AG10803 (cell line): ENCODE data around the gene DARS1.
"Not testable (repeated sequence)": the region's sequence is repeated elsewhere in the genome, so short reads cannot be mapped to it uniquely, and the experiment has no call there.

Source experiments
- DNase-seq: peaks from one replicate; pipeline ENCODE4 v3.0.0; 2010; ENCODE audit warnings: low read depth
- H3K4me3 ChIP-seq: 2 replicates; pipeline ENCODE4 v1.5.1; 2011; ENCODE audit warnings: mild to moderate bottlenecking, low read length, control low read depth
- TF ChIP-seq, protein P1 (sequence below): conservative IDR thresholded peaks from 2 replicates; pipeline ENCODE4 v1.5.1; 2011; ENCODE audit warnings: mild to moderate bottlenecking, low read length, control low read depth, inconsistent platforms

Gene DARS1

GRCh38 chr2:135969655-135970387 is 15.6 kb downstream of the DARS1 start:
- H3K4me3 ChIP-seq, result no peak overlapping the region
- TF ChIP-seq, protein P1, sequence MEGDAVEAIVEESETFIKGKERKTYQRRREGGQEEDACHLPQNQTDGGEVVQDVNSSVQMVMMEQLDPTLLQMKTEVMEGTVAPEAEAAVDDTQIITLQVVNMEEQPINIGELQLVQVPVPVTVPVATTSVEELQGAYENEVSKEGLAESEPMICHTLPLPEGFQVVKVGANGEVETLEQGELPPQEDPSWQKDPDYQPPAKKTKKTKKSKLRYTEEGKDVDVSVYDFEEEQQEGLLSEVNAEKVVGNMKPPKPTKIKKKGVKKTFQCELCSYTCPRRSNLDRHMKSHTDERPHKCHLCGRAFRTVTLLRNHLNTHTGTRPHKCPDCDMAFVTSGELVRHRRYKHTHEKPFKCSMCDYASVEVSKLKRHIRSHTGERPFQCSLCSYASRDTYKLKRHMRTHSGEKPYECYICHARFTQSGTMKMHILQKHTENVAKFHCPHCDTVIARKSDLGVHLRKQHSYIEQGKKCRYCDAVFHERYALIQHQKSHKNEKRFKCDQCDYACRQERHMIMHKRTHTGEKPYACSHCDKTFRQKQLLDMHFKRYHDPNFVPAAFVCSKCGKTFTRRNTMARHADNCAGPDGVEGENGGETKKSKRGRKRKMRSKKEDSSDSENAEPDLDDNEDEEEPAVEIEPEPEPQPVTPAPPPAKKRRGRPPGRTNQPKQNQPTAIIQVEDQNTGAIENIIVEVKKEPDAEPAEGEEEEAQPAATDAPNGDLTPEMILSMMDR, result no peak
- no peak for DNase-seq

DNA sequence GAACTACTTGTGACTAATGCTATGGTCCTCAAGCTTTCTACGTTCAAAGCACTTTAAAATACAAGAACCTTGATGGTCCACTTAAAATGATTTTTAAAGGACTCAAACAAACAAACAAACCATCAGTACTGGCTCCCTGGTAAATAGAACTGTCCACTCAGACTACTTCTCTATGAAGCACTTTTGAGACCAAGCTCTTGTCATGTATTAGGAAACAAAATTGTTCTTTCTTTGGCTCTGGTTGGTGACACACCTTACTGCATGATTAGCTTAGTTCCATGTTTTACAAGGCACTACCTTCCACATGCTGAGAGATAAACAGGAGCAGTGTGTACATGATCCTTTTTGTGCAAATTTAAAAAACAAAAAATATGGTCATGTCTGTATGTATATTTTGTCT is 19.7 kb downstream of the DARS1 start:
- H3K4me3 ChIP-seq, result no peak overlapping the region
- no peak for DNase-seq
- TF ChIP-seq, protein P1, result no peak

DNA sequence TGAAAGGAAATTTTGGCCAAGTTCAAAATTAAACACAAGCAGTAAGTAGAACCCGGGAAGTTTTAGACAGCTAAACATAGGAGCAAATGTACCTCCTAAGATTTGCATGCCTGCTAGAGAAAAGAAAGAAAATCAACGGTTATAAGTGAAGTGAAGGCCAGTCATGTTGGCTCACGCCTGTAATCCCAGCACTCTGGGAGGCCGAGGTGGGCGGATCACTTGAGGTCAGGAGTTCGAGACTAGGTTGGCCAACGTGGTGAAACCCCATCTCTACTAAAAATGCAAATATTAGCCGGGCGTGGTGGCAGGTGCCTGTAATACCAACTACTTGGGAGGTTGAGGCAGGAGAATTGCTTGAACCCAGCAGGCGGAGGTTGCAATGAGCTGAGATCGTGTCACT is 21.0 kb downstream of the DARS1 start:
- not testable (repeated sequence) for DNase-seq, H3K4me3 ChIP-seq

DNA sequence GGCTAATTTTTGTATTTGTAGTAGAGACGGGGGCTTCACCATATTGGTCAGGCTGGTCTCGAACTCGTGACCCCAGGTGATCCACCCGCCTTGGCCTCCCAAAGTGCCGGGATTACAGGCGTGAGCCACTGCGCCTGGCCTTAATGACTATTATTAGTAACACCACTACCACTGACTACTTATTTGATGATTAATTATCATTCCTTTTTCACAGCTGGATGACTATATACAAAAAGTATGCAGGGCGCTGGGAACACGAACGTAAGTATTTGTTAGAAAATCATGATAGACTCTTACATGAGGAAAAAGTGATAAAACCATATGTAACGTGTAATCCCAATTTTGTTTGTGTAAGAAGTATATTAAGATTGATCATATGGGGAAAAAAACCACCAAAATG is 21.6 kb downstream of the DARS1 start:
- DNase-seq, result no peak
- H3K4me3 ChIP-seq, result no peak overlapping the region
- TF ChIP-seq, protein P1, result no peak

- no peak for DNase-seq
- no peak overlapping the region for H3K4me3 ChIP-seq
- TF ChIP-seq, protein P1, result no peak
These were observed 22.9 kb downstream of the DARS1 start for GRCh38 chr2:135962366-135963123.

GRCh38 chr2:135960656-135961551 is 24.5 kb downstream of the DARS1 start:
- peak; percentile 31 for DNase-seq
- 0 out of 2 replicates have a peak overlapping the region, but pooled peaks have one; percentile 2 for H3K4me3 ChIP-seq
- TF ChIP-seq, protein P1, result no peak

DNA sequence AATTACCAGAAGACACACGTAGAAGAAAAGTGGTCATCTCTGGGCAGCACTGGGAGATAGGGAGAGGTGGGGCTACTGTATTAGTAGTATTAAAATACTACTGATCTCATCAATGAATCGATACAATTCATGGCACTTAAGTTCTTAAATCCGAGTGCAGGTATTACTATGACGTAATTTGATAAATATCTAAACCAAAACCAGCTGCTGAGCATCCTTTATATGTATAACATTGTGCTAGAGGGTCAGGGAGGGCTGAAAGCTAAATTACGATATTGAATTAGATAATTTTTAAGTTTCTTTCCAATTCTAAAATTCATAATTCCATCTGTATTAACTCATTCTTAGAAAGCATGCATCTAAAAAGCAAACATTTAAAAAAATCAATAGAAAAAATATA is 25.3 kb downstream of the DARS1 start:
- TF ChIP-seq, protein P1, result no peak

GRCh38 chr2:135958927-135959326 is 26.5 kb downstream of the DARS1 start:
- not testable (repeated sequence) for H3K4me3 ChIP-seq, DNase-seq

More for the DNA sequence above, 25.3 kb downstream of the DARS1 start:
- no peak overlapping the region for H3K4me3 ChIP-seq
- no peak for DNase-seq
